GM12874 (cell line): ENCODE data around the gene TWIST2.

Source experiments
- TF ChIP-seq, protein P1 (sequence below): IDR thresholded peaks from 2 replicates; pipeline ENCODE4 v1.5.1; 2011; ENCODE audit warnings: low read depth, mild to moderate bottlenecking, control low read depth, low read length, moderate library complexity; ENCODE audit not compliant: insufficient read depth

TWIST2 gene

DNA sequence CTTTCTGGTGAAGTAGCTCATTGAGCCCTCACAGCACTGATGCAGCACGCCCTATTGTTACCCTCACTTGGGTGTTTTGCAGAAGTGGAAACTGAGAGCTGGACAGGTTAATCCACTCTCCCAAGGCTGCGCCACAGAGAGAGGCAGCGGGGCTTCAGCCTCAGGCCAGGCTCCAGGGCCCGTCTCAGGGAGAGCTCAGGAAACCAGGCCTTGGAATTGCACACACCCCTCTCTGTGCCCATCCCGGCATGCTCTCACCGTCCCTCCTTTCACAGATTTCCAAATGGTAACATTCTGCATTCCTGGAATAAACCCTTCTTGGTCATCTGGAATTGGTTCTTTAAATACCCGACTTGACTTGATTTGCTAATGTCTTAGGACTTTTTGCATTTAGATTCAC, 51.5 kb downstream of the TWIST2 start:
- TF ChIP-seq, protein P1, sequence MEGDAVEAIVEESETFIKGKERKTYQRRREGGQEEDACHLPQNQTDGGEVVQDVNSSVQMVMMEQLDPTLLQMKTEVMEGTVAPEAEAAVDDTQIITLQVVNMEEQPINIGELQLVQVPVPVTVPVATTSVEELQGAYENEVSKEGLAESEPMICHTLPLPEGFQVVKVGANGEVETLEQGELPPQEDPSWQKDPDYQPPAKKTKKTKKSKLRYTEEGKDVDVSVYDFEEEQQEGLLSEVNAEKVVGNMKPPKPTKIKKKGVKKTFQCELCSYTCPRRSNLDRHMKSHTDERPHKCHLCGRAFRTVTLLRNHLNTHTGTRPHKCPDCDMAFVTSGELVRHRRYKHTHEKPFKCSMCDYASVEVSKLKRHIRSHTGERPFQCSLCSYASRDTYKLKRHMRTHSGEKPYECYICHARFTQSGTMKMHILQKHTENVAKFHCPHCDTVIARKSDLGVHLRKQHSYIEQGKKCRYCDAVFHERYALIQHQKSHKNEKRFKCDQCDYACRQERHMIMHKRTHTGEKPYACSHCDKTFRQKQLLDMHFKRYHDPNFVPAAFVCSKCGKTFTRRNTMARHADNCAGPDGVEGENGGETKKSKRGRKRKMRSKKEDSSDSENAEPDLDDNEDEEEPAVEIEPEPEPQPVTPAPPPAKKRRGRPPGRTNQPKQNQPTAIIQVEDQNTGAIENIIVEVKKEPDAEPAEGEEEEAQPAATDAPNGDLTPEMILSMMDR: no peak

DNA sequence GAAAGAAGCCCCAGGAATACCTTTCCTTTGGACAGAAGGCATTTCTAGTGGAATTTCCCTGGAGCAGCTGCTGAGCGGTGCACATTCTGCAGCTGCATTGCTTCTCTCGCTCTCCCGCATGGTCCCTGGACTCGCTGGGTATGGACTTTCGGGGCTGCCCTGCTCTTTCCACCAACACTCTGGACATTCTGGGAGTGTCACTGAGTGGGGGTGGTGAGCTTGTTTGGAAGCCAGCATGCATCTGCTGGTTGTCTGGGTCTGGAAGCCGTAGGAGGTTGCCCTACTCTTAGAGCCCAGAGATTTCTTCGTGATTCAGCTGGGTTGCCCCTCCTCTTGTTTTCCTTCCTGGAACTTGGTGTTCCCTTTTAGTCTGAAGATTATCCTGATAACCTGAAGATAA, 52.6 kb downstream of the TWIST2 start:
- TF ChIP-seq, protein P1: no peak

DNA sequence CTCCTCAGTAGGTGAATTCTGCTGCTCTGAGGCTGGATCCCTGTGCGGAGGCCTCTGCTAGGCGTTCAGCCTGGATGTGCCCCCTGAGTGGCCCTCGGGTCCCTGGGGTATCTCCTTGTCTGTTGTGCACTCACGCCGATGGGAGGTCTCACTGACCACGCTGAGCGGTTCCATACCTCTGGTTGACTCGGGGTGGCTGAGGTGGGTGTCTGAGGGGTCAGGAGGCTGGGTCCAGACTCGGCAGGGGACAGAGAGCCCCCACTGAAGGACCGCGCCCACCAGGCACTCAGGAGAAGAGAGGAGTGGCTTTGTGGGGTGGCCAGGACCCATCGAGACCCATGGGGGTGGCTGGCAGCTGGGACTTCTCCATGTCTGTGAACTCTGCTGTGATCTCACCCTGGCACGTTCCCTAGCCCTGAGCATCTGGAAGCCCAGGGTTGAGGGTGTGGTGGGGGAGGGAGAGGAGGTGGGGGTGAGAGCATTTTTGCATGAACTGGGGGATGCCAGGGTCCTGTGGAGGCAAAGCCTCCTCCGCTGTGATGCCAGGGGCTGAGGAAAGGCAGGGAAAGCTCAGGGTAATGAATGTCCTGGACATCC, 53.7 kb downstream of the TWIST2 start:
- TF ChIP-seq, protein P1: no peak

DNA sequence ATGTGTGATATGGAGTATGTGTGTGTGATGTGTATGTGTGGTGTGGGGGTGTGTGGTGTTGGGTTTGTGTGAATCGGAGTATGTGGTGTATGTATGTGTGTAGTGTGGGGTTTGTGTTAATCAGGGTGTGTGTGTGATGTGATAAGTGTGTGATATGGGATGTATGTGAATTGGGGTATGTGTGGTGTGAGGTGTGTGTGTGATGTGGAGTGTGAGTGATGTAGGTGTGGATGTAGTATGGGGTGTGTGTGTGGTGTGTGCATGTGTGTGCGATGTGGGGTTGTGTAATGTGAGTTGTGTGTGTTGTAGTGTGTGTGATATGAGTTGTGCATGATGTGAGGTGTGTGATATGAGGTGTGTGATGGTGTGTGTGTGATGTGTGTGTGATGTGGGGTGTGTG, 54.4 kb downstream of the TWIST2 start:
- TF ChIP-seq, protein P1: no peak

DNA sequence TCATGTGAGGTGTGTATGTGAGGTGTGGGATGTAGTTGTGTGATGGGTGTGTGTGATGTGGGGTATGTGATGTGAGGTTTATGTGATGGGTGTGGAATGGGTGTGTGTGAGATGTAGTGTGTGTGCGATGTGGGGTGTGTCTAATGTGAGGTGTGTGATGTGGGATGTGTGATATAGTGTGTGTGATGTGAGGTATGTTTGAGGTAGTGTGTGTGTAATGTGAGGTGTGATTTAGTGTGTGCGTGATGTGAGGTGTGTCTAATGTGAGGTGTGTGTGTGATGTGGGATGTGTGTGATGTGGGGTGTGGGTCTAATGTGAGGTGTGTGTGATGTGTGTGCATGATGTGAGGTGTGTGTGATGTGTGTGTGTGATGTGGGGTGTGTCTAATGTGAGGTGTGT, 55.3 kb downstream of the TWIST2 start:
- TF ChIP-seq, protein P1: no peak

DNA sequence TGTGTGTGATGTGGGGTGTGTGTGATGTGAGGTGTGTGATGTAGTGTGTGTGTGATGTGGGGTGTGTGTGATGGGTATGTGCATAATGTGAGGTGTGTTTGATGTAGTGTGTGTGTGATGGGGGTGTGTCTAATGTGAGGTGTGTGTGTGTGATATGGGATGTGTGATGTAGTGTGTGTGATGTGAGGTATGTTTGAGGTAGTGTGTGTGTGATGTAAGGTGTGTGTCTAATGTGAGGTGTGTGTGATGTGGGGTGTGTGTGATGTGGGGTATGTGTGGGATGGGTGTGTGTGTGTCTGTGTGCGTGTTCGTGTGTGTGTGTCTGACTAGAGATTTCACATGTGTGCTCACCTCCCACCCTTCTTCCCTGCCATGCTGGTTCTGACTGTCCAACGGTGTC, 56.3 kb downstream of the TWIST2 start:
- TF ChIP-seq, protein P1: no peak

DNA sequence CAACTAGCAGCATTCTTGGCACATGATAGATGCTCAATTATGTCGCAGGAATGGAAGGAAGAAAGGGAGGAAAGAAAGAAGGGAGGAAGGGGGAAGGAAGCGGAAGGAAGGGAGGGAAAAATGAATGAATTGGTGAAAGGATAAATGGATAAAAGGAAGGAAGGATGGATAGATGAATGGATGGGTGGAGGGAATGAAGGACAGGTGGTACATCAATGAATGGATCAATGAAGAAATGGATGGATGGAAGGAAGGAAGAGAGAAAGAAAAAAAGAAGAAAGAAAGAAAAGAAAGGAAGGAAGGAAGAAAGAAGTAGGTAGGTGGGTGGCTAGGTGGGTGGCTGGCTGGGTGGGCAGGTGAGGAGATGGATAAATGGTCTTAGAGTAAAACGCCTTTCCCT, 56.8 kb downstream of the TWIST2 start:
- TF ChIP-seq, protein P1: no peak

DNA sequence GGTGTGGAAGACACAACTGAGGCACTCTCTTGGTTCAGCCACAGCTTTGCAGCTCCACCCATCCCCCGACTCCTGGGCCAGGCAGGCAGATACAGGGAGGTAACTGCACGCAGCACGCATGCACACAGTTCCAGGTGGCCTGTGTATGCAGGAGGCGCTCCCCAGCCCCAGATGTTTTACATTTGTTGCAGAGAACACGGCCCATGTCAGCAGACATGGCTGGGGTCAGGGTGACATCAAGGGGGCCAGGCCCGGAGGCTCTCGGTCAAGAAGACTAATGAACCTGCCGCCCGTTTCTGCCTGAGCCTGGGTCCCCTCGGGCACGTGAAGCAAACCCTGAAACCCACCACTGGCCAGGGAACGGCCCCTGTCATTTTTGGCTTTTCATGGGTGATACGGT, 57.3 kb downstream of the TWIST2 start:
- TF ChIP-seq, protein P1: no peak
